Coronary artery (tissue), 2 donors: Measurements from ENCODE around the gene TFG.
A peak's percentile ranks its signal among the peaks of the same experiment; 100 is the strongest.

ENCODE experiments used
- DNase-seq: peaks from one replicate; pipeline ENCODE4 v3.0.0-alpha.2; 2017; ENCODE audit warnings: low spot score
- H3K27ac ChIP-seq, 2 donors: fragments of 200-600 bp; sonication (generic); one replicate each; pipeline ENCODE4 v1.5.1; 2016 to 2019
- H3K4me3 ChIP-seq: fragments of 200-600 bp; sonication (generic); 2 replicates; pipeline ENCODE4 v1.5.1; 2016; ENCODE audit warnings: mild to moderate bottlenecking, moderate library complexity
- CTCF ChIP-seq: fragments of 200-600 bp; sonication (generic); IDR thresholded peaks from one replicate; pipeline ENCODE4 v1.5.1; 2019; ENCODE audit warnings: antibody characterized with exemption

Gene TFG

GRCh38 chr3:100740207-100740606 is 30.9 kb downstream of the TFG start:
- Histone ChIP-seq H3K4me3 (no peak overlapping the region), H3K27ac (no peak overlapping the region)
- DNase-seq, result no peak
- no peak for TF ChIP-seq CTCF

DNA sequence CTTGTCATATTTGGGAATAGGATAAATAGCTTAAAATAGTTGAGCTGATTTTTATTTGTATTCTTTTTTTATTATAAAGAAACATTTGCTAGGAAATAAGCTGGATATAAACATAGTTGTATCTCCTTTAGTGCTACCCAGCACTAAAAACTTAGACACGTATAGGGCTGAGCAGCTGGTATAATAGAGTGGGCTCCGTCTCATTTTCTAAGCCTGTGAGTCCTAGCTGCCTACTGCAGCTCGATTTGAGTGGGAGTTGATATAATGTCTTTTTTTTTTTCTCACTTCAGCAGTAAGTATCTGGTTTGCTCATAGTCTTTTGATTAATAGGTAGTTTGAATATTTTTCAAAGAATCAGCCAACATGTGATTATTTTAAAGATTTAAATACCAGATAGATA is 34.2 kb downstream of the TFG start:
- H3K27ac ChIP-seq, result no peak overlapping the region
- DNase-seq, result no peak
- no peak for TF ChIP-seq CTCF
- H3K4me3 ChIP-seq, result no peak overlapping the region

DNA sequence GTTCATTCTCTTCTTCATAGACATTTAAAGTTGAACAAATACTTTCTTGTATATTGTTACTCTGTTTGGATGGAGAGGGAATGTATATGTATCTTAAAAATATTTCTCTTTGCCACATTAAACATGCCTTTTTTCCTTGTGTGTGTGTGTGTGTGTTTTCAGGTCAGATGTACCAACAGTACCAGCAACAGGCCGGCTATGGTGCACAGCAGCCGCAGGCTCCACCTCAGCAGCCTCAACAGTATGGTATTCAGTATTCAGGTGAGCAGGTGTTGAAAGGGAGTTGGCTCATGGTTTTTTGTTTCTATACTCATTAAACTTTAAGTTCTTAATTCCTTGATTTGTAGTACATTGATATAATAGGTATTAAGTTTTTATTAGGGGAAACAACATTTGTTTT is 35.4 kb downstream of the TFG start:
- TF ChIP-seq CTCF, result no peak
- H3K4me3 ChIP-seq, result no peak overlapping the region
- DNase-seq, result no peak
- H3K27ac ChIP-seq, result no peak overlapping the region

DNA sequence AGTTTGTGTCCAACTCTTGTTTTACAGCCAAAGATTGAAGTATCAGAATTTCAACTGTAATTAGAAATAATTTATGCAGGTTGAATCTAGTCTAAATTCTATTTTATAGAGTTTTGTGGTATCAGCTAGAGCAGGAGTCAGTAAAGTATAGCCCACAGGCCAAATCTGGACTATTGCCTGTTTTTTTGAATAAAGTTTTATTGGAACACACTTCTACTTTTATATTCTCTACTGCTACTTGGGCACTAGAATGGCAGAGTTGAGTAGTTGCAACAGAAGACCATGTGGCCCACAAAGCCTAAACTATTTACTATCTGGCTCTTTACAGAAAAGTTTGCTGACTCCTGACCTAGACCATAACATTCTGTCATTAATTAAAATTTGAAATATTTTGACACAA is 36.3 kb downstream of the TFG start:
- Histone ChIP-seq H3K4me3 (no peak overlapping the region), H3K27ac (peak overlapping the region; percentile 56 to 61)
- TF ChIP-seq CTCF, result no peak
- DNase-seq, result no peak

- DNase-seq, result no peak
These were observed 36.8 kb downstream of the TFG start for GRCh38 chr3:100746092-100746491.

DNA sequence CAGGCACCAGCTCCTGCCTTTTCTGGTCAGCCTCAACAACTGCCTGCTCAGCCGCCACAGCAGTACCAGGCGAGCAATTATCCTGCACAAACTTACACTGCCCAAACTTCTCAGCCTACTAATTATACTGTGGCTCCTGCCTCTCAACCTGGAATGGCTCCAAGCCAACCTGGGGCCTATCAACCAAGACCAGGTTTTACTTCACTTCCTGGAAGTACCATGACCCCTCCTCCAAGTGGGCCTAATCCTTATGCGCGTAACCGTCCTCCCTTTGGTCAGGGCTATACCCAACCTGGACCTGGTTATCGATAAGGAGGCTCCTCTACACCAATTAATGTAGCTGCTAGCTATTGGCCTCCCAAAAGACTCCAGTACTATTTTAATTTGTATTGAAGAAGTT is 38.9 kb downstream of the TFG start:
- Histone ChIP-seq H3K27ac (no peak overlapping the region), H3K4me3 (no peak overlapping the region)
- DNase-seq, result no peak
- TF ChIP-seq CTCF, result no peak

More at GRCh38 chr3:100746092-100746491, 36.8 kb downstream of the TFG start:
- Histone ChIP-seq H3K4me3 (no peak overlapping the region), H3K27ac (peak overlapping the region; percentile 56 to 61)
- TF ChIP-seq CTCF, result no peak

DNA sequence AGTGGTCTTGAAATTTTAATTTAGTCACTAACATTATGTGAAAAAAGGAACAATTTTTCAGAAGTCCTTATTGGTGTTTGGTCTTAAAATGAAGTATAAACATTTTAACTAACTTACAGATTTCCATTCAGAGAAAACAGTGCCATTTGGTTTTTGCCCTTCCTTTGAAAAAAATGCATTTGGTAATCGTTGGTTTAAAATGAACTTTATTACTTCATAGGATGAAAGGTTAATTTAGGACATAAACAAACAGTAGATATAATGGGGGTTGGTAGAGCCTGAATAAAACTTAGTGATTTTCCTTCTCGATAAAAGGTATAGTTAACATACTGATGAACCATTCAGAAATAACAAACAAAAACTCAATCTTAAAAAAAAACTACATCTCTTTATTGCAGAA is 39.7 kb downstream of the TFG start:
- H3K4me3 ChIP-seq, result no peak overlapping the region
- no peak overlapping the region for H3K27ac ChIP-seq
- no peak for TF ChIP-seq CTCF

More for the DNA sequence above, 39.7 kb downstream of the TFG start:
- no peak for DNase-seq
